GM06990 (cell line): ENCODE results near the gene RHOG.
"Not testable (repeated sequence)": the region's sequence is repeated elsewhere in the genome, so short reads cannot be mapped to it uniquely, and the experiment has no call there.

Experiments
- DNase-seq: peaks from one replicate; pipeline ENCODE4 v3.0.0-alpha.2; 2011; ENCODE audit not compliant: insufficient read length; ENCODE audit errors: extremely low read depth
- H3K27me3 ChIP-seq: replicated peaks from 2 replicates; pipeline ENCODE4 v1.6.0; 2011; ENCODE audit warnings: low read length; ENCODE audit not compliant: control insufficient read depth, insufficient read depth
- H3K36me3 ChIP-seq: 2 replicates; pipeline ENCODE4 v1.5.1; 2011; ENCODE audit warnings: low read length; ENCODE audit not compliant: control insufficient read depth, insufficient read depth
- H3K4me3 ChIP-seq: replicated peaks from 2 replicates; pipeline ENCODE4 v1.5.1; 2011; ENCODE audit warnings: low read depth, mild to moderate bottlenecking, control low read depth, low read length
- CTCF ChIP-seq: IDR thresholded peaks from 2 replicates; pipeline ENCODE4 v1.5.1; 2011; ENCODE audit warnings: low read length, control low read depth, mild to moderate bottlenecking, inconsistent platforms; ENCODE audit not compliant: insufficient read depth, poor library complexity, severe bottlenecking

The RHOG gene

DNA sequence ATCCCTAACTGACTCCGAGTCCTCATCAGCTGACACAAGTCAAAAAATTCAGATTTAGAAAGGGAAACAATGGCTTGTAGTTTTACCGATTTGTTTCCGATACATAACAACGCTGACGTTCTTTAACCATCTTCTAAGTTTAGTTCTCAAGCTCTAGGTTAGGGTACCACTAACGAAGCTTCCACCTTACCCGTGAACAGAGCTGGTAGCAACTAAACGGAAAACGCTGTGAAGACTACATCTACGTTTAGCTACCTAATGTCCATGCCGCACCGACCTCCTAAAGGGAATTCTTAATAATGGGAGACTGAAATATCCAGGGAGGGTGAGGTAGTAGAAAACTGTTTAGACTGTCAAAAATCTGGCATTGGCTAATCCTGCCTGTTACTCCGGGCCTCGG is 44.4 kb downstream of the RHOG start:
- Histone ChIP-seq H3K36me3 (no peaks in the 10 kb centered on the region), H3K4me3 (peak overlapping the region; percentile 83), H3K27me3 (no peaks in the 10 kb centered on the region)
- DNase-seq = no peak
- no peak for TF ChIP-seq CTCF

DNA sequence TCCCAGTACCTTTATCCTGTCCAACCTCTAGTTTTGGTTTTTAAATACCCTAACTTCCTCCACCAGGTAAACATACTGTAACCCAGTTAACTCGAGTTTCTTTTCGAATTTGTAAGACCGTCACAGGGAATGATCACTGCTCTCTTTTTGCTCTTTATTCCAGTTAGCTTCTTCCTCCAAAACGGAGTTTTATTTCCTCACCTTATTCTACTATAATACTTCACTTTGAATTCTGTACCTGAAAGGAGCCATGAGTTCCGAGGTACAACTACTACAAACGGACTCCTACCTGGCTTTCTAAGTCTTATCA is 44.8 kb downstream of the RHOG start:
- H3K36me3 ChIP-seq = no peaks in the 10 kb centered on the region
- no peak for TF ChIP-seq CTCF
- H3K4me3 ChIP-seq = peak overlapping the region; percentile 83

GRCh38 chr11:3795131-3796001 is 45.4 kb downstream of the RHOG start:
- Histone ChIP-seq H3K36me3 (no peaks in the 10 kb centered on the region), H3K4me3 (peak overlapping the region; percentile 83), H3K27me3 (no peaks in the 10 kb centered on the region)
- no peak for DNase-seq
- TF ChIP-seq CTCF = no peak

More for the DNA sequence above, 44.8 kb downstream of the RHOG start:
- DNase-seq = no peak
- H3K27me3 ChIP-seq = no peaks in the 10 kb centered on the region

- H3K36me3 ChIP-seq, H3K4me3 ChIP-seq, H3K27me3 ChIP-seq, DNase-seq: not testable (repeated sequence)
Observed at GRCh38 chr11:3794387-3794786, 46.4 kb downstream of the RHOG start.

- no peak overlapping the region for H3K4me3 ChIP-seq
- no peak for TF ChIP-seq CTCF
- H3K27me3 ChIP-seq = no peaks in the 10 kb centered on the region
- DNase-seq = no peak
- peaks cover 1% of the 10 kb centered on the region for H3K36me3 ChIP-seq
Observed at GRCh38 chr11:3786781-3787428, 53.9 kb downstream of the RHOG start.

GRCh38 chr11:3783611-3784010 is 57.1 kb downstream of the RHOG start:
- no peak for DNase-seq
- Histone ChIP-seq H3K27me3 (no peaks in the 10 kb centered on the region), H3K36me3 (peaks cover 5% of the 10 kb centered on the region), H3K4me3 (no peak overlapping the region)
- no peak for TF ChIP-seq CTCF
